ENCODE measurements around the gene IL37. TPM values are rescaled to one million over a fixed set of nuclear protein-coding genes. Genes with fewer than 3 reads are reported as not detected.

IL37 gene
- total RNA-seq: not detected
- polyA plus RNA-seq: 1 to 10 TPM in 1 of 2 donors, not detected in 1; 1.4 TPM
- long read RNA-seq, donor 1: 0 reads
- long read RNA-seq, donor 2: 0 reads
- long read RNA-seq, donor 3: 0 reads
- long read RNA-seq, donor 4: 0 reads
- long read RNA-seq, donor 5: 0 reads

DNA sequence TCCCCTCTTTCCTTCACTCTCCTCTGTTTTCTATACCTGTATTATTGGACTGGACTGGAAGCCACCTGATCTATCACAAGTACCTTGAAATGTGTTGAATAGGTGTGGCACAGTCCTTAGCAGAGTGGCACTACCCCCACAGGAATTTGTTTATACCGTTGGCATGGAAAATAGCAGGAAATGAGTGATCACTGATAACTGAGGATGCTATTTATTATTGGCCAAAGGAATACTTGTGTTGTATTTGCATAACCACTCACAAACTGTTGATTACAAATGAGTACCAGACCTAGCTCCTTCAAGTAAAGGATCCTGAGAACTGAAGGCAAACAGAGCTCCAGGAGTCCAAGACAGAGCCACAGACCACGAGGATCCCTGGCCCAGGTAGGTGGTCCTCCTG, at the start of gene IL37:
TSS of gene IL37 (plus strand) at position 301 of the 400 bp plus-strand sequence. CDS start 1,848 bp downstream, outside the sequence.
- no peaks in the 10 kb centered on the region for H3K9me3 ChIP-seq (ENCODE audit: control insufficient read depth in 4 of 4, insufficient read depth in 3 of 4, low read length in 3 of 4)
- H3K36me3 ChIP-seq (ENCODE audit: control insufficient read depth in 4 of 4, insufficient read depth in 4 of 4, low read length in 4 of 4): no peaks in the 10 kb centered on the region
- ATAC-seq (ENCODE audit: insufficient read depth, low FRiP score): no peak
- H3K4me1 ChIP-seq (ENCODE audit: control insufficient read depth in 5 of 5, insufficient read depth in 5 of 5, low read length in 5 of 5): no peaks in the 10 kb centered on the region
- no peak within 1 kb of the TSS for H3K27ac ChIP-seq (ENCODE audit: low read depth in 1 of 2, low read length in 1 of 2)
- no peak within 1 kb of the TSS for H3K4me3 ChIP-seq
- no peaks in the 10 kb centered on the region for H3K27me3 ChIP-seq (ENCODE audit: control insufficient read depth in 3 of 3, insufficient read depth in 3 of 3, low read length in 2 of 3)
- no peak for TF ChIP-seq CTCF (IDR thresholded peaks at IDR 0.05; ENCODE audit: control extremely low read depth, extremely low read depth)
- no peak for DNase-seq
- no peak within 1 kb of the TSS for H3K9ac ChIP-seq (ENCODE audit: insufficient read depth in 1 of 2, low read length in 2 of 2)
- 22 to 42% methylated on average over 2 of the region's 2 CpGs for WGBS, 2 donors

- 92 to 96% methylated on average over 1 of the region's 1 CpG for WGBS, 2 donors
- peaks cover 0 to 3% (median 0%) of the 10 kb centered on the region in 5 donors for H3K4me1 ChIP-seq (ENCODE audit: control insufficient read depth in 5 of 5, insufficient read depth in 5 of 5, low read length in 5 of 5)
- ATAC-seq (ENCODE audit: insufficient read depth, low FRiP score) (no peak), DNase-seq (no peak)
- H3K4me3 ChIP-seq: no peak overlapping the region
- H3K27me3 ChIP-seq (ENCODE audit: control insufficient read depth in 3 of 3, insufficient read depth in 3 of 3, low read length in 2 of 3): no peaks in the 10 kb centered on the region
- peaks cover 0 to 2% (median 0%) of the 10 kb centered on the region in 4 donors for H3K9me3 ChIP-seq (ENCODE audit: control insufficient read depth in 4 of 4, insufficient read depth in 3 of 4, low read length in 3 of 4)
- TF ChIP-seq CTCF (IDR thresholded peaks at IDR 0.05; ENCODE audit: control extremely low read depth, extremely low read depth): no peak
- no peaks in the 10 kb centered on the region for H3K36me3 ChIP-seq (ENCODE audit: control insufficient read depth in 4 of 4, insufficient read depth in 4 of 4, low read length in 4 of 4)
- no peak overlapping the region for H3K9ac ChIP-seq (ENCODE audit: insufficient read depth in 1 of 2, low read length in 2 of 2)
- no peak overlapping the region for H3K27ac ChIP-seq (ENCODE audit: low read depth in 1 of 2, low read length in 1 of 2)
Observed at GRCh38 chr2:112864072-112864471, 46.9 kb upstream of the IL37 start.

DNA sequence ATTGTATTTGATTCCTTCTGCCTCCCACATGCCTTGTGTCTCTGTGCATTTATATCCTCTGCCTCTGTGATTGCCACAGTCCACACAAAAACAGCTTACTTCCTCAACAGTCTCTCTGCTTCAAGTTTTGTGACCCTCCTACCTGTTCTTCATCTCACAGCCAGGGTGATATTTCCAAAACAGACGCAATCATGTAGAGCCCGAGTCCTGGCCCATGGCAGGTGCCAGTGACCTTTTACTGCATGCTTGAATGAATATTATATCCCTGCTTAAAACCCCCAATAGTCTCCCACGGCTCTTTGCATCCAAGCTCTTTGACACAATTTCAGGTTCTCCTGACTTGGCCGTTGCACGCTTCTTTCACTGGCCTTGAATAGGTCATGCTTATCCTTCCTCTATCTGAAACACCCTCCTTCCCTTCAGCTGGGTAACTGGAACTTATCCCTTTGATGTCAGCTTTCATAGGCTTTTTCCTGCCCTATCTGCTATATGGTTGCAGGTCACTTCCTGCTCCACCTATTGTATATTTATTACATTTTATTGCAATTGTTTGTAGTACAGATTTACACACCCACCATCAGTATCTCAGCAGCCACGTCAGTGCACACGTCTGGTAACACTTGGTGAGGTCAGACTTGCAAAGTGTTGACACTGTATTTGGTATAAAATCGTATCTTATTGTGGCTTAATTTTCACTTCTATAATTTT, 44.7 kb upstream of the IL37 start:
- ATAC-seq (ENCODE audit: insufficient read depth, low FRiP score): no peak
- no peak for DNase-seq

More for the DNA sequence above, 44.7 kb upstream of the IL37 start:
- H3K4me1 ChIP-seq (ENCODE audit: control insufficient read depth in 5 of 5, insufficient read depth in 5 of 5, low read length in 5 of 5): peaks cover 0 to 10% (median 2%) of the 10 kb centered on the region in 5 donors
- H3K27ac ChIP-seq (ENCODE audit: low read depth in 1 of 2, low read length in 1 of 2): no peak overlapping the region
- H3K4me3 ChIP-seq: no peak overlapping the region
- 83 to 87% methylated on average over 8 of the region's 8 CpGs for WGBS, 2 donors
- no peak overlapping the region for H3K9ac ChIP-seq (ENCODE audit: insufficient read depth in 1 of 2, low read length in 2 of 2)
- TF ChIP-seq CTCF (IDR thresholded peaks at IDR 0.05; ENCODE audit: control extremely low read depth, extremely low read depth): no peak
- H3K36me3 ChIP-seq (ENCODE audit: control insufficient read depth in 4 of 4, insufficient read depth in 4 of 4, low read length in 4 of 4): no peaks in the 10 kb centered on the region
- no peaks in the 10 kb centered on the region for H3K9me3 ChIP-seq (ENCODE audit: control insufficient read depth in 4 of 4, insufficient read depth in 3 of 4, low read length in 3 of 4)
- H3K27me3 ChIP-seq (ENCODE audit: control insufficient read depth in 3 of 3, insufficient read depth in 3 of 3, low read length in 2 of 3): no peaks in the 10 kb centered on the region
